ENCODE data around the gene PCED1B.
"Not testable (repeated sequence)": the region's sequence is repeated elsewhere in the genome, so short reads cannot be mapped to it uniquely, and the experiment has no call there.

DNA sequence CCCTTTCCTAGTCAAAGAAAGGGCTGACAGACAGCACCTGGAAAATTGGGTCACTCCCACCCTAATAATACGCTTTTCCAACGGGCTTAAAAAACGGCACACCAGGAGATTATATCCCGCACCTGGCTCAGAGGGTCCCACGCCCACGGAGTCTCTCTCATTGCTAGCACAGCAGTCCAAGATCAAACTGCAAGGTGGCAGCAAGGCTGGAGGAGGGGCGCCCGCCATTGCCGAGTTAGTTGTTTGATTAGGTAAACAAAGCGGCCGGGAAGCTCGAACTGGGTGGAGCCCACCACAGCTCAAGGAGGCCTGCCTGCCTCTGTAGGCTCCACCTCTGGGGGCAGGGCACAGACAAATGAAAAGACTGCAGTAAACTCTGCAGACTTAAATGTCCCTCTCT is 22.5 kb upstream of the PCED1B start:
- not testable (repeated sequence) for TF ChIP-seq ZNF140 (tag by site-specific recombination; IDR thresholded peaks at IDR 0.05); YY1 (tag by site-specific recombination; IDR thresholded peaks at IDR 0.05); KLF10 (tag by site-specific recombination; IDR thresholded peaks at IDR 0.05); MYNN (tag by site-specific recombination; IDR thresholded peaks at IDR 0.05; ENCODE audit: borderline replicate concordance); ZNF529 (tag by site-specific recombination; IDR thresholded peaks at IDR 0.05; ENCODE audit: insufficient replicate concordance); TRIM28 (IDR thresholded peaks at IDR 0.05; ENCODE audit: borderline replicate concordance, low read length); ZNF560 (tag by site-specific recombination; IDR thresholded peaks at IDR 0.05; ENCODE audit: borderline replicate concordance)
- TF ChIP-seq, protein P1, sequence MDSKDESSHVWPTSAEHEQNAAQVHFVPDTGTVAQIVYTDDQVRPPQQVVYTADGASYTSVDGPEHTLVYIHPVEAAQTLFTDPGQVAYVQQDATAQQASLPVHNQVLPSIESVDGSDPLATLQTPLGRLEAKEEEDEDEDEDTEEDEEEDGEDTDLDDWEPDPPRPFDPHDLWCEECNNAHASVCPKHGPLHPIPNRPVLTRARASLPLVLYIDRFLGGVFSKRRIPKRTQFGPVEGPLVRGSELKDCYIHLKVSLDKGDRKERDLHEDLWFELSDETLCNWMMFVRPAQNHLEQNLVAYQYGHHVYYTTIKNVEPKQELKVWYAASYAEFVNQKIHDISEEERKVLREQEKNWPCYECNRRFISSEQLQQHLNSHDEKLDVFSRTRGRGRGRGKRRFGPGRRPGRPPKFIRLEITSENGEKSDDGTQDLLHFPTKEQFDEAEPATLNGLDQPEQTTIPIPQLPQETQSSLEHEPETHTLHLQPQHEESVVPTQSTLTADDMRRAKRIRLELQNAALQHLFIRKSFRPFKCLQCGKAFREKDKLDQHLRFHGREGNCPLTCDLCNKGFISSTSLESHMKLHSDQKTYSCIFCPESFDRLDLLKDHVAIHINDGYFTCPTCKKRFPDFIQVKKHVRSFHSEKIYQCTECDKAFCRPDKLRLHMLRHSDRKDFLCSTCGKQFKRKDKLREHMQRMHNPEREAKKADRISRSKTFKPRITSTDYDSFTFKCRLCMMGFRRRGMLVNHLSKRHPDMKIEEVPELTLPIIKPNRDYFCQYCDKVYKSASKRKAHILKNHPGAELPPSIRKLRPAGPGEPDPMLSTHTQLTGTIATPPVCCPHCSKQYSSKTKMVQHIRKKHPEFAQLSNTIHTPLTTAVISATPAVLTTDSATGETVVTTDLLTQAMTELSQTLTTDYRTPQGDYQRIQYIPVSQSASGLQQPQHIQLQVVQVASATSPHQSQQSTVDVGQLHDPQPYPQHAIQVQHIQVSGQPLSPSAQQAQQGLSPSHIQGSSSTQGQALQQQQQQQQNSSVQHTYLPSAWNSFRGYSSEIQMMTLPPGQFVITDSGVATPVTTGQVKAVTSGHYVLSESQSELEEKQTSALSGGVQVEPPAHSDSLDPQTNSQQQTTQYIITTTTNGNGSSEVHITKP (tag by site-specific recombination; IDR thresholded peaks at IDR 0.05): not testable (repeated sequence)
- TF ChIP-seq, protein P2, sequence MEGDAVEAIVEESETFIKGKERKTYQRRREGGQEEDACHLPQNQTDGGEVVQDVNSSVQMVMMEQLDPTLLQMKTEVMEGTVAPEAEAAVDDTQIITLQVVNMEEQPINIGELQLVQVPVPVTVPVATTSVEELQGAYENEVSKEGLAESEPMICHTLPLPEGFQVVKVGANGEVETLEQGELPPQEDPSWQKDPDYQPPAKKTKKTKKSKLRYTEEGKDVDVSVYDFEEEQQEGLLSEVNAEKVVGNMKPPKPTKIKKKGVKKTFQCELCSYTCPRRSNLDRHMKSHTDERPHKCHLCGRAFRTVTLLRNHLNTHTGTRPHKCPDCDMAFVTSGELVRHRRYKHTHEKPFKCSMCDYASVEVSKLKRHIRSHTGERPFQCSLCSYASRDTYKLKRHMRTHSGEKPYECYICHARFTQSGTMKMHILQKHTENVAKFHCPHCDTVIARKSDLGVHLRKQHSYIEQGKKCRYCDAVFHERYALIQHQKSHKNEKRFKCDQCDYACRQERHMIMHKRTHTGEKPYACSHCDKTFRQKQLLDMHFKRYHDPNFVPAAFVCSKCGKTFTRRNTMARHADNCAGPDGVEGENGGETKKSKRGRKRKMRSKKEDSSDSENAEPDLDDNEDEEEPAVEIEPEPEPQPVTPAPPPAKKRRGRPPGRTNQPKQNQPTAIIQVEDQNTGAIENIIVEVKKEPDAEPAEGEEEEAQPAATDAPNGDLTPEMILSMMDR (tag by site-specific recombination; IDR thresholded peaks at IDR 0.05): not testable (repeated sequence)
- TF ChIP-seq, protein P3, sequence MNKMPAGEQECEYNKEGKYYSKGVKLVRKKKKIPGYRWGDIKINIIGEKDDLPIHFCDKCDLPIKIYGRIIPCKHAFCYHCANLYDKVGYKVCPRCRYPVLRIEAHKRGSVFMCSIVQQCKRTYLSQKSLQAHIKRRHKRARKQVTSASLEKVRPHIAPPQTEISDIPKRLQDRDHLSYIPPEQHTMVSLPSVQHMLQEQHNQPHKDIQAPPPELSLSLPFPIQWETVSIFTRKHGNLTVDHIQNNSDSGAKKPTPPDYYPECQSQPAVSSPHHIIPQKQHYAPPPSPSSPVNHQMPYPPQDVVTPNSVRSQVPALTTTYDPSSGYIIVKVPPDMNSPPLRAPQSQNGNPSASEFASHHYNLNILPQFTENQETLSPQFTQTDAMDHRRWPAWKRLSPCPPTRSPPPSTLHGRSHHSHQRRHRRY (tag by site-specific recombination; IDR thresholded peaks at IDR 0.05): not testable (repeated sequence)

Measured in HEK293 (cell line).